WTC11 (cell line): Measurements from ENCODE around the gene EPM2AIP1. TPM values are rescaled to one million over a fixed set of nuclear protein-coding genes. Genes with fewer than 3 reads are reported as not detected.

ENCODE experiments used
- ARID4B ChIP-seq: sonication (generic); formaldehyde crosslinking; IDR thresholded peaks from 2 replicates; pipeline ENCODE4 v1.8.0; 2023; ENCODE audit warnings: missing genetic modification reagents, mild to moderate bottlenecking, borderline replicate concordance
- CBFB ChIP-seq: sonication (generic); formaldehyde crosslinking; IDR thresholded peaks from 2 replicates; pipeline ENCODE4 v1.8.1; 2022; ENCODE audit warnings: mild to moderate bottlenecking, low read depth, missing genetic modification reagents
- CREB1 ChIP-seq: sonication (generic); formaldehyde crosslinking; IDR thresholded peaks from 2 replicates; pipeline ENCODE4 v1.8.0; 2023; ENCODE audit warnings: mild to moderate bottlenecking, missing genetic modification reagents
- E2F1 ChIP-seq: sonication (generic); formaldehyde crosslinking; IDR thresholded peaks from 2 replicates; pipeline ENCODE4 v1.8.0; 2022; ENCODE audit warnings: mild to moderate bottlenecking, missing genetic modification reagents
- FOXK1 ChIP-seq: sonication (generic); formaldehyde crosslinking; IDR thresholded peaks from 2 replicates; pipeline ENCODE4 v1.8.0; 2022; ENCODE audit warnings: mild to moderate bottlenecking, moderate library complexity, missing genetic modification reagents
- GRHL2 ChIP-seq: fragments of 250-450 bp; sonication (Bioruptor Pico); IDR thresholded peaks from 2 replicates; pipeline ENCODE4 v1.8.0; 2022; ENCODE audit warnings: mild to moderate bottlenecking, moderate library complexity; ENCODE audit not compliant: insufficient replicate concordance, severe bottlenecking
- IRF2 ChIP-seq: sonication (generic); formaldehyde crosslinking; IDR thresholded peaks from 2 replicates; pipeline ENCODE4 v1.8.0; 2022; ENCODE audit warnings: low read depth, missing genetic modification reagents, borderline replicate concordance
- JUN ChIP-seq: sonication (generic); formaldehyde crosslinking; IDR thresholded peaks from 2 replicates; pipeline ENCODE4 v1.8.0; 2023; ENCODE audit warnings: mild to moderate bottlenecking, missing genetic modification reagents
- MXD4 ChIP-seq: fragments of 250-450 bp; sonication (Bioruptor Pico); IDR thresholded peaks from 2 replicates; pipeline ENCODE4 v1.8.0; 2021; ENCODE audit warnings: mild to moderate bottlenecking, moderate library complexity, borderline replicate concordance
- PRRX2 ChIP-seq: fragments of 250-450 bp; sonication (Bioruptor Pico); IDR thresholded peaks from 2 replicates; pipeline ENCODE4 v1.8.0; 2021; ENCODE audit warnings: mild to moderate bottlenecking
- RORB ChIP-seq: fragments of 250-450 bp; sonication (Bioruptor Pico); IDR thresholded peaks from 2 replicates; pipeline ENCODE4 v1.9.0; 2021; ENCODE audit warnings: mild to moderate bottlenecking
- SMAD3 ChIP-seq: sonication (generic); formaldehyde crosslinking; IDR thresholded peaks from 2 replicates; pipeline ENCODE4 v1.8.0; 2022; ENCODE audit warnings: missing genetic modification reagents, mild to moderate bottlenecking, borderline replicate concordance
- STAT6 ChIP-seq: sonication (generic); formaldehyde crosslinking; conservative IDR thresholded peaks from 2 replicates; pipeline ENCODE4 v1.8.1; 2023; ENCODE audit warnings: mild to moderate bottlenecking, low read depth, missing genetic modification reagents, moderate library complexity
- USF1 ChIP-seq: sonication (generic); formaldehyde crosslinking; IDR thresholded peaks from 2 replicates; pipeline ENCODE4 v1.8.0; 2022; ENCODE audit warnings: mild to moderate bottlenecking, missing genetic modification reagents
- ZNF138 ChIP-seq: sonication (generic); formaldehyde crosslinking; conservative IDR thresholded peaks from 2 replicates; pipeline ENCODE4 v1.8.1; 2022; ENCODE audit warnings: mild to moderate bottlenecking, moderate library complexity, missing genetic modification reagents
- ZNF281 ChIP-seq: sonication (generic); formaldehyde crosslinking; IDR thresholded peaks from 2 replicates; pipeline ENCODE4 v1.8.0; 2023; ENCODE audit warnings: mild to moderate bottlenecking, missing genetic modification reagents
- ZNF671 ChIP-seq: fragments of 250-450 bp; sonication (Bioruptor Pico); IDR thresholded peaks from 2 replicates; pipeline ENCODE4 v1.8.0; 2021; ENCODE audit warnings: mild to moderate bottlenecking
- total RNA-seq: library from RNA; stranded (reverse); gene quantifications from 3 replicates; pipeline ENCODE4 v1.2.3, GENCODE V29; 2021
- TF ChIP-seq, protein P1 (sequence below): fragments of 250-450 bp; sonication (Bioruptor Pico); IDR thresholded peaks from 2 replicates; pipeline ENCODE4 v1.9.0; 2021; ENCODE audit warnings: mild to moderate bottlenecking
- TF ChIP-seq, protein P2 (sequence below): fragments of 250-450 bp; sonication (Bioruptor Pico); IDR thresholded peaks from 2 replicates; pipeline ENCODE4 v1.9.0; 2021; ENCODE audit warnings: mild to moderate bottlenecking, borderline replicate concordance

EPM2AIP1 gene
- total RNA-seq, 1 experiment from 2014 or later = 11.0 TPM

DNA sequence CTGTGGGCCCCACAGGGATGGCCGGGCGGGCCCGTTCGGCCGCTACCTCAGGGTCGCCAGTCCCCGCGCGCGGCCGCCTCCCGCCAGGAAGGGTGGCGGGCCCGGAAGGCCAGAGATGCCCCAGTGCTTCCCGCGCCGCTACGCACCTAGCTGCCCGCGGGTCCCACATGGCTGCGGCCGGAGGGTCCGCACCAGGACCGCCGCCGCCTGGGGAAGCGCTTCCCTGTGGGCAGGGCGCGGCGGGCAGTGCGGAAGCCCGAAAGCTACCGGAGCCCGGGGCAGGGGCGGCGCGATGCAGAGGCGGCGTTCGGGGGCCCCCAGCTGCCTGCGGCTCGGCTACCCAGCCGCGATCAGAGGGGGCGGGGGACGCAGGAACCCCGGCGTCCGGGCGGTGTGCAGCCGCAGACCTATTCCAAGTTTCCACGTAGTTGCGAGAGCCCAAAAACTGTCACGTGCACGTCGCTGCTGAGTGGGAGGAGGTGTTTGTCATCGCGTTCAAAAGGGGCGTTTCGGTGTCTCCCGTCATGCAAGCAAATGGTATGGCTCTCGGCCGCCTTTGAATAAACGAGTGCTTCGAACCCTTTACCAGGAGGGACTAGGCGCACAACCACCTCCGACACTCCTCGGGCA lies 48.2 kb downstream of the EPM2AIP1 start, which contains the start of gene TRANK1 (continued):
- TF ChIP-seq ARID4B (CRISPR knock-in tag) (peak; percentile 36; the same call in 1 of the 2 replicates), E2F1 (CRISPR knock-in tag) (no peak), IRF2 (CRISPR knock-in tag) (no peak), FOXK1 (CRISPR knock-in tag) (no peak), SMAD3 (CRISPR knock-in tag) (no peak; the same call in 1 of the 2 replicates), ZNF671 (CRISPR knock-in tag) (no peak), GRHL2 (CRISPR knock-in tag) (no peak), ZNF281 (CRISPR knock-in tag) (0 out of 2 replicates have a peak, but pooled peaks have one; percentile 11), MXD4 (CRISPR knock-in tag) (no peak), STAT6 (CRISPR knock-in tag) (no peak), JUN (no peak), CREB1 (no peak), ZNF138 (no peak), CBFB (no peak), USF1 (CRISPR knock-in tag) (peak; percentile 53; the same call in 1 of the 2 replicates), RORB (CRISPR knock-in tag) (no peak), PRRX2 (CRISPR knock-in tag) (no peak)
- TF ChIP-seq, protein P1, sequence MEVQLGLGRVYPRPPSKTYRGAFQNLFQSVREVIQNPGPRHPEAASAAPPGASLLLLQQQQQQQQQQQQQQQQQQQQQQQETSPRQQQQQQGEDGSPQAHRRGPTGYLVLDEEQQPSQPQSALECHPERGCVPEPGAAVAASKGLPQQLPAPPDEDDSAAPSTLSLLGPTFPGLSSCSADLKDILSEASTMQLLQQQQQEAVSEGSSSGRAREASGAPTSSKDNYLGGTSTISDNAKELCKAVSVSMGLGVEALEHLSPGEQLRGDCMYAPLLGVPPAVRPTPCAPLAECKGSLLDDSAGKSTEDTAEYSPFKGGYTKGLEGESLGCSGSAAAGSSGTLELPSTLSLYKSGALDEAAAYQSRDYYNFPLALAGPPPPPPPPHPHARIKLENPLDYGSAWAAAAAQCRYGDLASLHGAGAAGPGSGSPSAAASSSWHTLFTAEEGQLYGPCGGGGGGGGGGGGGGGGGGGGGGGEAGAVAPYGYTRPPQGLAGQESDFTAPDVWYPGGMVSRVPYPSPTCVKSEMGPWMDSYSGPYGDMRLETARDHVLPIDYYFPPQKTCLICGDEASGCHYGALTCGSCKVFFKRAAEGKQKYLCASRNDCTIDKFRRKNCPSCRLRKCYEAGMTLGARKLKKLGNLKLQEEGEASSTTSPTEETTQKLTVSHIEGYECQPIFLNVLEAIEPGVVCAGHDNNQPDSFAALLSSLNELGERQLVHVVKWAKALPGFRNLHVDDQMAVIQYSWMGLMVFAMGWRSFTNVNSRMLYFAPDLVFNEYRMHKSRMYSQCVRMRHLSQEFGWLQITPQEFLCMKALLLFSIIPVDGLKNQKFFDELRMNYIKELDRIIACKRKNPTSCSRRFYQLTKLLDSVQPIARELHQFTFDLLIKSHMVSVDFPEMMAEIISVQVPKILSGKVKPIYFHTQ (CRISPR knock-in tag) = no peak
- TF ChIP-seq, protein P2, sequence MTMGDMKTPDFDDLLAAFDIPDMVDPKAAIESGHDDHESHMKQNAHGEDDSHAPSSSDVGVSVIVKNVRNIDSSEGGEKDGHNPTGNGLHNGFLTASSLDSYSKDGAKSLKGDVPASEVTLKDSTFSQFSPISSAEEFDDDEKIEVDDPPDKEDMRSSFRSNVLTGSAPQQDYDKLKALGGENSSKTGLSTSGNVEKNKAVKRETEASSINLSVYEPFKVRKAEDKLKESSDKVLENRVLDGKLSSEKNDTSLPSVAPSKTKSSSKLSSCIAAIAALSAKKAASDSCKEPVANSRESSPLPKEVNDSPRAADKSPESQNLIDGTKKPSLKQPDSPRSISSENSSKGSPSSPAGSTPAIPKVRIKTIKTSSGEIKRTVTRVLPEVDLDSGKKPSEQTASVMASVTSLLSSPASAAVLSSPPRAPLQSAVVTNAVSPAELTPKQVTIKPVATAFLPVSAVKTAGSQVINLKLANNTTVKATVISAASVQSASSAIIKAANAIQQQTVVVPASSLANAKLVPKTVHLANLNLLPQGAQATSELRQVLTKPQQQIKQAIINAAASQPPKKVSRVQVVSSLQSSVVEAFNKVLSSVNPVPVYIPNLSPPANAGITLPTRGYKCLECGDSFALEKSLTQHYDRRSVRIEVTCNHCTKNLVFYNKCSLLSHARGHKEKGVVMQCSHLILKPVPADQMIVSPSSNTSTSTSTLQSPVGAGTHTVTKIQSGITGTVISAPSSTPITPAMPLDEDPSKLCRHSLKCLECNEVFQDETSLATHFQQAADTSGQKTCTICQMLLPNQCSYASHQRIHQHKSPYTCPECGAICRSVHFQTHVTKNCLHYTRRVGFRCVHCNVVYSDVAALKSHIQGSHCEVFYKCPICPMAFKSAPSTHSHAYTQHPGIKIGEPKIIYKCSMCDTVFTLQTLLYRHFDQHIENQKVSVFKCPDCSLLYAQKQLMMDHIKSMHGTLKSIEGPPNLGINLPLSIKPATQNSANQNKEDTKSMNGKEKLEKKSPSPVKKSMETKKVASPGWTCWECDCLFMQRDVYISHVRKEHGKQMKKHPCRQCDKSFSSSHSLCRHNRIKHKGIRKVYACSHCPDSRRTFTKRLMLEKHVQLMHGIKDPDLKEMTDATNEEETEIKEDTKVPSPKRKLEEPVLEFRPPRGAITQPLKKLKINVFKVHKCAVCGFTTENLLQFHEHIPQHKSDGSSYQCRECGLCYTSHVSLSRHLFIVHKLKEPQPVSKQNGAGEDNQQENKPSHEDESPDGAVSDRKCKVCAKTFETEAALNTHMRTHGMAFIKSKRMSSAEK (CRISPR knock-in tag) = no peak
